ENCODE measurements around the gene CHN2.

The CHN2 gene

DNA sequence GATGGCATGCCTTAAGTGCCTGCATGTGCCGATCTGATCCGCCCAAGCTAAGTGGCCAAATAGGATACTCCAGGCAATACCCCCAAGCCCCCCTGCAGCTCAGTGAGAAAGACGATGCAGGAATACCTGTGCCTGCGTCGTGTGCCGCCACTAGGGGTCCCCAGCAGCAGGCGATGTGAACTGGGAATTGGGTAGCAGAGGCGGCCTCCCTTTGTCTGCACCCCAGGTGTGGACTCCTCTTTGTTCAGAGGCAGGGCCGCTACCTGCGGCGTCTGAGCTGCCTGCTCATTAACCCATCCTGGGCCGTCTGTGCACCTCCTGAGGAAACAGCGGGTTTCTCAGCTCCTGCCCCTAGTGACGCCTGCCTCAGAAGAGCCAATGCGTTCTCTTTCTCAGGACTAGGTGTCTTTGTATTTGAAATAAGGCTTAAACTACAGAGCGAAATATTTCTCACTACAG is 4.8 kb upstream of the CHN2 start:
- no peak overlapping the region for H3K9ac ChIP-seq (ENCODE audit: low read depth, low read length)
- H3K4me3 ChIP-seq (ENCODE audit: low read depth, low read length) = peak overlapping the region; percentile 31; the same call in 1 of the 2 replicates
- no peaks in the 10 kb centered on the region for H3K36me3 ChIP-seq (ENCODE audit: control insufficient read depth, insufficient read depth, low read length)

DNA sequence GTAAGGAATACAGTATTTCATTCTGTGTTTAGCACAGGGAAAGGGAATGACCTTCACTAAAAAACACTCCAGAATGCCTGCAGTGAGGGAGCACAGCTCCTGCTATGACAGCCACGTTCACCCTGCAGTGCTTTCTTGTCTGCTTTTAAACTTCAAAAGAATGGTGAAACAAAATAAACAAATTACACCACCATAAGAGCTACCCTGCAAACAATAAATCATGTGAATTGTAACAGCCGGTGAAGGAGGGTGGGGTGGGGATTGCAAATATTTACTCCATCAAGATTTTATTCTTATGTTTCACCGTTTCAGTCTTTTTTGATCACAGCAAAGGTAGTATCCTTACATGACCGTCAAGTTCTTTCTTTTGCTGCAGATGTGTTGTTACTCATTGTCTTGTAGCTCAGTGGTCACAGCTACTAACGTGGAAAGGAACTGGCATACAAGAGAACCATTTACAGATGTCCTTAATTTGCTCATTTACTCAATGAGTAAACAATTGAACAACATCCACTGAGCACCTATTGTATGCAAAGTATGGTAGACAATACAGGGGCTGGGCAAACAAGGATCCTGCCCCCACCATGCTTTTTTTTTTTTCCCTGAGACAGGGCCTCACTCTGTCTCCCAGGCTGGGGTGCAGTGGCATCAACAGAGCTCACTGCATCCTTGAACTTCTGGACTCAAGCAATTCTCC is 4.1 kb upstream of the CHN2 start:
- Histone ChIP-seq H3K9ac (ENCODE audit: low read depth, low read length) (no peak overlapping the region), H3K4me1 (ENCODE audit: control insufficient read depth, insufficient read depth, low read length) (peaks cover 25% of the 10 kb centered on the region), H3K9me3 (ENCODE audit: control insufficient read depth, insufficient read depth, low read length) (no peaks in the 10 kb centered on the region), H3K27ac (ENCODE audit: low read depth, low read length) (peak overlapping the region; percentile 48), H3K27me3 (ENCODE audit: control insufficient read depth, insufficient read depth, low read length) (peaks cover 54% of the 10 kb centered on the region), H3K4me3 (ENCODE audit: low read depth, low read length) (0 out of 2 replicates have a peak overlapping the region, but pooled peaks have one; percentile 31), H3K36me3 (ENCODE audit: control insufficient read depth, insufficient read depth, low read length) (no peaks in the 10 kb centered on the region)

More for the DNA sequence above, 4.8 kb upstream of the CHN2 start:
- no peaks in the 10 kb centered on the region for H3K9me3 ChIP-seq (ENCODE audit: control insufficient read depth, insufficient read depth, low read length)
- peaks cover 22% of the 10 kb centered on the region for H3K4me1 ChIP-seq (ENCODE audit: control insufficient read depth, insufficient read depth, low read length)
- H3K27ac ChIP-seq (ENCODE audit: low read depth, low read length) = peak overlapping the region; percentile 48
- H3K27me3 ChIP-seq (ENCODE audit: control insufficient read depth, insufficient read depth, low read length) = peaks cover 47% of the 10 kb centered on the region

DNA sequence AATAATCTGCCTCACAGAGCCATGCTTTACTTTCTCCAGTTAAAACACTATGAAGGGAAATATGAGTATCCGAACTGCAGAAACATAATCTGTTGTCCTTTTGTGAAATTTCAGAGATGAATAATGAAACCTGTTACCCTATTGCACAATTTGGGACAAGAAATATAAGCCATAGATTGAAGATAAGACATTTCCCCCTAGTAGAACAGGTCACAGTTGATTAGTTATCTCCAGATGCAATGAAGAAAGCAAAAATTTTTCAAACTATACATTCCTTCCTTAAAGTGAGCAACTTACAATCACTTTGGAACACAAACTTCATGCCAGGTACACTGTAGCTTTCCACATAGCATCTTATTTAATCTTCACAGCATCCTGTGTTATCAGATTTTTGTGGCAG is 2.3 kb upstream of the CHN2 start:
- no peaks in the 10 kb centered on the region for H3K9me3 ChIP-seq (ENCODE audit: control insufficient read depth, insufficient read depth, low read length)
- peaks cover 38% of the 10 kb centered on the region for H3K4me1 ChIP-seq (ENCODE audit: control insufficient read depth, insufficient read depth, low read length)
- H3K27me3 ChIP-seq (ENCODE audit: control insufficient read depth, insufficient read depth, low read length) = peaks cover 73% of the 10 kb centered on the region
- H3K27ac ChIP-seq (ENCODE audit: low read depth, low read length) = no peak overlapping the region
- H3K4me3 ChIP-seq (ENCODE audit: low read depth, low read length) = no peak overlapping the region
- no peaks in the 10 kb centered on the region for H3K36me3 ChIP-seq (ENCODE audit: control insufficient read depth, insufficient read depth, low read length)
- no peak overlapping the region for H3K9ac ChIP-seq (ENCODE audit: low read depth, low read length)

DNA sequence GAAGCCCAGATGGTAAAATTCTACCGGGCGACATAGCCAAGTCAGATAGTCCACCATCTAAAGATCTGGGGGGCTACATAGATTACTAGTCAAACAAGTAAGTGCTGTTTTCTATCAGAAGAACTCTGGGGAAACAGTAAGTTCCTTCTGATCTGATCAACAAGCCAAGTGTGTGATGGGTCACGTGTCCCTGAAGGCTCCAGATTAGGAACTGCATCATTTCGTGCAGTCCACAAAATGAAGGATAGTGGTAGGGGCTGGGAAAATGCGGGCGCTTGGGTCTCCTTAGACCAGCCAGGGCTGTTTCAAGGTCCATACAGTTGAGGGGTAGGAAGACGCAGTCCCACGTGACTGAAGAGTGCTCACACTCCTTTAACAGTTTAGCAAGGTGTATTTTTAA is 1.8 kb upstream of the CHN2 start:
- no peaks in the 10 kb centered on the region for H3K36me3 ChIP-seq (ENCODE audit: control insufficient read depth, insufficient read depth, low read length)
- no peak overlapping the region for H3K9ac ChIP-seq (ENCODE audit: low read depth, low read length)
- H3K27ac ChIP-seq (ENCODE audit: low read depth, low read length) = no peak overlapping the region
- H3K9me3 ChIP-seq (ENCODE audit: control insufficient read depth, insufficient read depth, low read length) = no peaks in the 10 kb centered on the region
- H3K4me1 ChIP-seq (ENCODE audit: control insufficient read depth, insufficient read depth, low read length) = peaks cover 40% of the 10 kb centered on the region
- peaks cover 78% of the 10 kb centered on the region for H3K27me3 ChIP-seq (ENCODE audit: control insufficient read depth, insufficient read depth, low read length)
- no peak overlapping the region for H3K4me3 ChIP-seq (ENCODE audit: low read depth, low read length)

- Histone ChIP-seq H3K9ac (ENCODE audit: low read depth, low read length) (no peak overlapping the region), H3K36me3 (ENCODE audit: control insufficient read depth, insufficient read depth, low read length) (no peaks in the 10 kb centered on the region), H3K4me3 (ENCODE audit: low read depth, low read length) (peak overlapping the region; percentile 57), H3K9me3 (ENCODE audit: control insufficient read depth, insufficient read depth, low read length) (no peaks in the 10 kb centered on the region), H3K4me1 (ENCODE audit: control insufficient read depth, insufficient read depth, low read length) (peaks cover 40% of the 10 kb centered on the region), H3K27ac (ENCODE audit: low read depth, low read length) (no peak overlapping the region), H3K27me3 (ENCODE audit: control insufficient read depth, insufficient read depth, low read length) (peaks cover 84% of the 10 kb centered on the region)
Measured at GRCh38 chr7:29193316-29194205, 1.0 kb upstream of the CHN2 start.

GRCh38 chr7:29194206-29194593 is 375 bp upstream of the CHN2 start:
- Histone ChIP-seq H3K27ac (ENCODE audit: low read depth, low read length) (no peak overlapping the region), H3K36me3 (ENCODE audit: control insufficient read depth, insufficient read depth, low read length) (no peaks in the 10 kb centered on the region), H3K4me3 (ENCODE audit: low read depth, low read length) (peak overlapping the region; percentile 74), H3K9me3 (ENCODE audit: control insufficient read depth, insufficient read depth, low read length) (no peaks in the 10 kb centered on the region), H3K27me3 (ENCODE audit: control insufficient read depth, insufficient read depth, low read length) (peaks cover 84% of the 10 kb centered on the region), H3K4me1 (ENCODE audit: control insufficient read depth, insufficient read depth, low read length) (peaks cover 40% of the 10 kb centered on the region), H3K9ac (ENCODE audit: low read depth, low read length) (no peak overlapping the region)

DNA sequence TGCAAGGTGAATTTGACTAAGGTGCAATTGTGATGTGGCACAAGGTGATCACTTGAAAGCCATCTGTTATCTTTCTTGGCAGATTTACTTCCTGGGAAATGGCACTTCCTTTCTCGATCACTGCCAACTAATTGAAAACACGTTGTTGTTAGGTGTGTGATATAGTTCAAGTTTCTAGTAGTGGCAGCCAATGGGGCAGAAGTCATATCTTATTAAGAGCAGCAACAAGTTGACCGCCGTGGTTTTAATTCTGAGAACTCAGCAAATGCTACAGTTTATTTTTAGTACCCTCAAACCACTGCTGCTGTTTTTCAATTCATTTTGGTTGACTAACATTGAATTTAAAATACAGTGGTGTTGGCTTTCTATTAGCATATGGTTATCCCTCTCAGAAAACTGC is 1.6 kb downstream of the CHN2 start:
- Histone ChIP-seq H3K27ac (ENCODE audit: low read depth, low read length) (no peak overlapping the region), H3K9me3 (ENCODE audit: control insufficient read depth, insufficient read depth, low read length) (no peaks in the 10 kb centered on the region), H3K27me3 (ENCODE audit: control insufficient read depth, insufficient read depth, low read length) (peaks cover 71% of the 10 kb centered on the region)

GRCh38 chr7:29196971-29197595 is 2.5 kb downstream of the CHN2 start:
- peaks cover 25% of the 10 kb centered on the region for H3K4me1 ChIP-seq (ENCODE audit: control insufficient read depth, insufficient read depth, low read length)
- no peaks in the 10 kb centered on the region for H3K36me3 ChIP-seq (ENCODE audit: control insufficient read depth, insufficient read depth, low read length)
- H3K27ac ChIP-seq (ENCODE audit: low read depth, low read length) = no peak overlapping the region
- H3K9me3 ChIP-seq (ENCODE audit: control insufficient read depth, insufficient read depth, low read length) = no peaks in the 10 kb centered on the region
- H3K9ac ChIP-seq (ENCODE audit: low read depth, low read length) = no peak overlapping the region
- H3K27me3 ChIP-seq (ENCODE audit: control insufficient read depth, insufficient read depth, low read length) = peaks cover 62% of the 10 kb centered on the region
- H3K4me3 ChIP-seq (ENCODE audit: low read depth, low read length) = no peak overlapping the region

More for the DNA sequence above, 1.6 kb downstream of the CHN2 start:
- Histone ChIP-seq H3K36me3 (ENCODE audit: control insufficient read depth, insufficient read depth, low read length) (no peaks in the 10 kb centered on the region), H3K4me1 (ENCODE audit: control insufficient read depth, insufficient read depth, low read length) (peaks cover 26% of the 10 kb centered on the region), H3K4me3 (ENCODE audit: low read depth, low read length) (no peak overlapping the region), H3K9ac (ENCODE audit: low read depth, low read length) (no peak overlapping the region)

GRCh38 chr7:29197916-29198315 is 3.3 kb downstream of the CHN2 start:
- Histone ChIP-seq H3K9ac (ENCODE audit: low read depth, low read length) (no peak overlapping the region), H3K4me3 (ENCODE audit: low read depth, low read length) (no peak overlapping the region), H3K27me3 (ENCODE audit: control insufficient read depth, insufficient read depth, low read length) (peaks cover 54% of the 10 kb centered on the region), H3K9me3 (ENCODE audit: control insufficient read depth, insufficient read depth, low read length) (no peaks in the 10 kb centered on the region), H3K36me3 (ENCODE audit: control insufficient read depth, insufficient read depth, low read length) (no peaks in the 10 kb centered on the region), H3K4me1 (ENCODE audit: control insufficient read depth, insufficient read depth, low read length) (peaks cover 25% of the 10 kb centered on the region), H3K27ac (ENCODE audit: low read depth, low read length) (no peak overlapping the region)

GRCh38 chr7:29199776-29200175 is 5.2 kb downstream of the CHN2 start:
- Histone ChIP-seq H3K4me1 (ENCODE audit: control insufficient read depth, insufficient read depth, low read length) (peaks cover 32% of the 10 kb centered on the region), H3K27me3 (ENCODE audit: control insufficient read depth, insufficient read depth, low read length) (peaks cover 37% of the 10 kb centered on the region), H3K9ac (ENCODE audit: low read depth, low read length) (no peak overlapping the region)

More at GRCh38 chr7:29199776-29200175, 5.2 kb downstream of the CHN2 start:
- H3K4me3 ChIP-seq (ENCODE audit: low read depth, low read length) = no peak overlapping the region
- no peaks in the 10 kb centered on the region for H3K9me3 ChIP-seq (ENCODE audit: control insufficient read depth, insufficient read depth, low read length)
- H3K36me3 ChIP-seq (ENCODE audit: control insufficient read depth, insufficient read depth, low read length) = no peaks in the 10 kb centered on the region
- H3K27ac ChIP-seq (ENCODE audit: low read depth, low read length) = no peak overlapping the region

Data from HUES48 (cell line).